Vagina (tissue), 2 donors: ENCODE measurements around the gene HMCN2.

Experiments
- CTCF ChIP-seq, 3 experiments: fragments of 450-650 bp in 2 of 3; fragments of 200-600 bp in 1 of 3; sonication (generic) in 1 of 3; IDR thresholded peaks; one replicate each; pipeline ENCODE4 v1.5.1; 2017 to 2019; ENCODE audit warnings: antibody characterized with exemption in 3 of 3, mild to moderate bottlenecking in 2 of 3, moderate library complexity in 2 of 3
- POLR2A ChIP-seq, 2 donors: fragments of 450-650 bp; IDR thresholded peaks; one replicate each; pipeline ENCODE4 v1.6.1; 2017; ENCODE audit warnings: antibody characterized with exemption in 2 of 2, mild to moderate bottlenecking in 2 of 2, moderate library complexity in 2 of 2

- TF ChIP-seq CTCF (IDR thresholded peaks at IDR 0.05) (no peak), POLR2A (IDR thresholded peaks at IDR 0.05) (no peak)
Observed at GRCh38 chr9:130256644-130257043, 8.9 kb upstream of the HMCN2 start.
